HG03565 (cell line): ENCODE data around the gene RHOG.
"Not testable (repeated sequence)": the region's sequence is repeated elsewhere in the genome, so short reads cannot be mapped to it uniquely, and the experiment has no call there.

ENCODE experiments used
- ATAC-seq: cut with Tn5 transposase; IDR thresholded peaks from one replicate; pipeline ENCODE4 v1.9.1; 2021; ENCODE audit warnings: mild to moderate bottlenecking, moderate library complexity; ENCODE audit not compliant: unreplicated experiment

Gene RHOG

GRCh38 chr11:3840870-3841425, at the start of gene RHOG:
TSS of gene RHOG (minus strand) at chr11:3840959. CDS start at chr11:3828138, 12,821 bp downstream.
- ATAC-seq: peak; percentile 16

DNA sequence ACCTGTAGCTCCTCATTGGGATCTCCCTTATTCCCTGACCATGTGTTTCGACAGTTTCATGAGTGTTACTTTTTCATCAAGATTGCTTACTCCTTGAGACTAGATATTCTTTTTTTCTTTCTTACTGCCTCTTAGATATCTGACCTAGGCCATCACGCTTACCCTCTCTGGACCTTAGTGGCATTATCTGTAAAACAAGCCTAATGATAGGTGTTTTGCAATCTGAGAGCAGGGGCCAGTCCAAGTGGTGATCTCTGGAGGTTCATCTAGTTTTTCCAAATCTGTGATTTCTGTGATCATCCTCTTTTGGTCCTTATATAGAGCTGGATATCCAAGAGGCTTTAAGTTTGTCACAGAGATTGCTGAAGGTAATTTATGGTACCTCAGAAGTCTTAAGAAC, 49.3 kb upstream of the RHOG start:
- ATAC-seq: no peak

DNA sequence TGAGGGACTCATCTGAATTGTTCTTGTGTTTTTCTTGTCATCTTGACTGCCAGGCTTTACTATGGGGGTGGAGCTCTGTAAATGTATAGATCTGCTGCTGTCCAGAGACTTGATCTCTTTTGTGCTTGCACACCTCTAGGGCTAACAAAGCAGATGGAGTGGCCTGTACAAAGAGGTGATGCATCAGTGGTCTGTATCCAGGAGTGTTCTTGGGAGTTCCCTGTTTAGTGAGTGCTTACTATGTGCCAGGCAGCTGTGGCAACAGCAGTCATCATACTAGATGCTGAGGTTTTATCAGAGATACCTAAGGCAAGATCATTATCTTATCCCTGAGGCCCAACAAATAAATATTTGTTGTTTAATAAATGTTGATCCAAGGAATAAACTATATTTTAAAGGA, 48.1 kb upstream of the RHOG start:
- ATAC-seq: no peak

GRCh38 chr11:3886985-3887384, 46.2 kb upstream of the RHOG start:
- ATAC-seq: no peak

- no peak for ATAC-seq
Measured at GRCh38 chr11:3885855-3886254, 45.1 kb upstream of the RHOG start.

- no peak for ATAC-seq
Measured at GRCh38 chr11:3882655-3883054, 41.9 kb upstream of the RHOG start.

DNA sequence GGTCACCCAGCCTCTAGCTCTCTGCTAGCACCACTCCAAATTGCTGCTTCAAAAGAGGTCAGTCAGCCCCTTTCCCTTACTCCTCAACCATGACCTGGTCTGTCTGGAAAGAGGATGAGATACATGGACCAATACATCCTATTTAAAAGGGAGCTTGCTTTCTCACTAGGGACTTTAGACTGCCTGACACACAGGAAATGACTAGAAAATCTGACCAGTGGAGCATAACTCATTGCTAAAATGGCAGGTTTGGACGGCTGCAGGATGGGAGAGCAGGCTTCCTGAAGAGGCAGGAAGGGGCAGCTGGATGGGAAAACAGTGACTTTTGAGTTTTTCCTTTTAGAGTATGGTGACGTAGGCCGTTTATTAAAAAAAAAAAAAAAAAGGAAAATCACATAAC, 40.0 kb upstream of the RHOG start:
- peak; percentile 30 for ATAC-seq

DNA sequence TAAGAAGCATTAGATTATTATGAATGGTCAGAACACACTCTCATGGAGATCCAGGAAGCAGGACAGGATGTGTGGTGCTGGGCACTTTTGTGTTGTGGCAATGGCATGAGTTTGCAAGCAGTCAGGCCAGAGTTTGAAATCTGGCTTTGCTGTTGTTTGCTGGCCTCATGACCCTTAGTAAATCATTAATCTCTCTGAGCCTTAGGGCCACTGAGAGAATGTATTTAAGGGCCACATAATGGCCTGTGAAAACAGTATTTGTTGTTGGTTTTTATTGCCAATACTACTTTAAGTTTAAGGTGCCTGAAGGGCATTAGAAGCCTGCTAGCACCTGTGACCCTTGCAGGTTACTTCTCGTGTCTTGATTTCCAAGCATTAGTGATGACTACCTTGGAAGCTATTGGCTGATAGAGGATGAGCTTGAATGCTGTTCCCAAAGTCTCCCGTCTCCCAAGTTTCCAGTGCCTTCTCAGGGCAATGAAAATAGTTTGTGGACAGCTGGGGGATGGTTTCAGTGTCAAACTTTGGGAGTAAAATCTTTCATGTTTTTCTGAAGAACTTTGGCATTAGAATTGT, 39.3 kb upstream of the RHOG start:
- peak; percentile 10 for ATAC-seq

DNA sequence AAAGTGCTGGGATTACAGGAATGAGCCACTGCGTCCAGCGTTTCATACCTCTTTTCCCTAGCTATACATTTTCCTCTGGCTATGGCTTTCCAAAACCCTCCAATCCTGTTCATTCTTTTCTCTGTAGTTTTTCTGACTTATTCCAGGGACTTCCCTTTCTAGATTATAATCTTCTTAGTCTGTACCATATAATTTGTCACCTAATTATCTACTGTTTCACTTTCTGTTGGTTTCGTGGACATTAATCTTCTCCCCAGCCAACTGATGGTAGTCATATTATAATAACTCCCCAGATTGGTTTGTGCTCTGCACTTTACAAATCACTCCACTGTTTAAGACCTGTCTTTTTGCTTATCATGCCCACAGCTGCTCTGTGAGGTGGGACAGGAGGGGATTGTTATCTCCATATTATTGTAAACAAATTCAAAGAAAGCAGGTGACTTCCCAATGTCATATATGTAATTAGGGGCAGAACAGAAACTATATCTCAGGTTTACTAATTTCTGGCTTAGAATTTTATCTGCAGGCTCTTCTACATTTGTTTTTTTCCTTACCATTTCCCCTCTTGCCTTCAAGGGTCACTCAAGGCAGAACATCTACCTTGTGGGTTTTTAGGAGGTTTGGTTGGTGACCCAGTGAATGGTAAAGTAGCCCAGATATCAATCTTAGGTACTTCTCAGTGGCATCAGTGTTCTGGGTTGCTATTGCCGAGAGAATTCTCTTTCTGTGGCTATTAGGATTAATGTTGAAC, 38.6 kb upstream of the RHOG start:
- ATAC-seq: peak; percentile 35

GRCh38 chr11:3878258-3878584, 37.5 kb upstream of the RHOG start:
- no peak for ATAC-seq

GRCh38 chr11:3877364-3878257, 36.9 kb upstream of the RHOG start:
- ATAC-seq: no peak

DNA sequence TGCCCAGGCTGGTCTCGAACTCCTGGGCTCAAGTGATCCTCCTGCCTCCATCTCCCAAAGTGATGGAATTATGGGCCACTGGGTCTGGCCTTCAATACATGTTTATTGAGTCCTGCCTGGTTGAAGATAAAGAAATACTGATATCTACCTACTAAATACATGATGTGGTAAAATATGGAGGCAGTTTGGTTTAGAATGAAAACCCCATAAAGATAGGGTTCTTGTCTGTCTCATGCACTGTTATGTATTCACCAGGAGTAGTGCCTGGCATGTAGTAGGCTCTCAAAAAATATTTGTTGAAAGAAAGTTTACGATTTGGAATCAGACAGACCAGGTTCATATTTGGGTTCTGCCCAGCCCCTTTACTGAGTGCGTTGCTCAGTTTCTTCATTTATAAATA, 35.9 kb upstream of the RHOG start:
- ATAC-seq: no peak

DNA sequence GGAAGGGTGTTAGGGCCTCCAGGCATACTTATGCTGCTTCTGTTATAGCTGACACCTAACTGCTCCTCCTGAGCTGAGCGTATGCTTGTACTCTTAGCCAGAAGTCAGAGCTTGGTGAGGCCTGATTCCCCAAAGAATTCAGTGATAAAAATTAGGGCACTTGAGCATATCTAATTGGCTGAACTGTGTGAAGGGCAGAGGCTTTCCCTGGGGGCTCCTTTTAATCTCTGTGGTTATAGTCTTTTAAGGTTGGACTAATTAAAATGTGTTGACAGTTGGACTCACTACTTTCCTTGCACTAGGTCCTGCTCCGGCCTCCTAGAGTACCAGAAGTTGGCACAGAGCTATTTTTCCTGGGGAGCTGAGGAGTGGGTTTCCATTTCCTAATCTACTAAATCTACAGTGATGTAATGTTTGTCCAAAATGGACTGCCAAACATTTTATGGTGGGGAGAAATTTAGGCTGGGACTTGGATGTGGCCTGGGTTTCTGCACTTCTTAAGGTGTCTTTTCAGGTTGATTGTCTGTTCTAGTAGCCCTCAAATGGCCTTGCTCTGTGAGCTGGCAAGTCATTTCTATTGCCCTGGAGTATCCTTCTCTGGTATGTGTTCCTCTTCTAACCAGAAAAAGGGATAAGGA, 33.1 kb upstream of the RHOG start:
- ATAC-seq: no peak

DNA sequence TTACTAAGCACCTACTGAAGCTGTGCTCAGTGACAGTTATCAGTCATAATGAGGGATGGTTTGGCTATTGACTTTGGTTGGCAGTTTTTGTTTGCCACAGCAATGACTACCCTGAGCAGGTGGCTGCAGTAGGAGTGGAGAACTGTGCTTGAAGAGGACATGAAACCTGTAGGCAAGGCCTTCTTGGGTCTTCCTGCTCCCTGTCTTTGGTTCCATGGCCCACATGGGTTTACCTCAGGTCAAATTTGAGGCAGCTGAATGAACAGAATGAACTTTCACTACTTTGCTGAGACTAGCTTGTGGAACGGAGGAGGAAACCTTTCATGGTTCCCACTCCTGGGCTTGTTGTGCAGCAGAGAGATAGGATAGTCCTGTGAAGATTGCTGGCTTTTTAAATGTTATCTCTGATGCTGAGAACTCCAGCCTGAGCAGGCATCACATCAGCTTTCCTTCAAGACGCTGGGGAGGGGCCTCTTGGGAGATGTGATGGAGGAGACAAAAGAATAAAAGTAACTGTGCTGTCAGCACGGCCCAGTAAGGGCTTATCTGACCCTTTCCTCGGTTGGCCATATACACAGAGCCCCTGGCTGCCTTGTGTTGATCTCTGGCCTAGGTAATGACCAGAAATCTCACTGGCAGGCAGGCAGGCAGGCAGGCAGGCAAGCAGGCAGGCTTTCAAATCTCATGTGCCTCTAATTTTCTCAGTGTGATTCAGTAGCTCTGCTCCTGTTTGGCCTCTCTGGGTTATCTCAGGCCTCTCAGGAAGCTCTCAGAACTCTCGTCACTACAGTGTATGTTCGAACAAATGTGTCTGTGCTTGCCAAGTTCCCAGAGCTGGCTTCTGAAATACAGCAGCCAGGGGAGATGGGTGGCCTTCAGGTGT, 26.7 kb upstream of the RHOG start:
- ATAC-seq: peak; percentile 42

GRCh38 chr11:3866836-3867208, 26.1 kb upstream of the RHOG start:
- no peak for ATAC-seq

GRCh38 chr11:3866206-3866605, 25.4 kb upstream of the RHOG start:
- ATAC-seq: peak; percentile 33

- no peak for ATAC-seq
Measured at GRCh38 chr11:3865388-3866193, 24.8 kb upstream of the RHOG start.

- ATAC-seq: no peak
Measured at GRCh38 chr11:3861683-3862082, 20.9 kb upstream of the RHOG start.

- not testable (repeated sequence) for ATAC-seq
Measured at GRCh38 chr11:3860898-3861393, 20.2 kb upstream of the RHOG start.
